Osteoblast (primary cell): ENCODE measurements around the gene FEM1A. TPM values are rescaled to one million over a fixed set of nuclear protein-coding genes. Genes with fewer than 3 reads are reported as not detected.

Experiments used
- DNase-seq: peaks from one replicate; pipeline ENCODE4 v3.0.0; 2011; ENCODE audit warnings: low spot score, mixed read lengths; ENCODE audit not compliant: insufficient read length; ENCODE audit errors: missing footprints
- H2AFZ ChIP-seq: 2 replicates; pipeline ENCODE4 v1.6.0; 2011; ENCODE audit warnings: mild to moderate bottlenecking, low read length
- H3K27ac ChIP-seq: 2 replicates; pipeline ENCODE4 v1.5.1; 2011; ENCODE audit warnings: mild to moderate bottlenecking, low read depth, low read length, moderate library complexity
- H3K27me3 ChIP-seq: 2 replicates; pipeline ENCODE4 v1.6.0; 2012; ENCODE audit warnings: mild to moderate bottlenecking, control low read depth, inconsistent platforms, low read length, moderate library complexity; ENCODE audit not compliant: insufficient read depth
- H3K36me3 ChIP-seq: 2 replicates; pipeline ENCODE4 v1.5.1; 2011; ENCODE audit warnings: mild to moderate bottlenecking, low read length, control low read depth, moderate library complexity; ENCODE audit not compliant: insufficient read depth
- H3K4me1 ChIP-seq: 2 replicates; pipeline ENCODE4 v1.5.1; 2011; ENCODE audit warnings: mild to moderate bottlenecking, low read length, control low read depth, moderate library complexity; ENCODE audit not compliant: insufficient read depth
- H3K4me2 ChIP-seq: 2 replicates; pipeline ENCODE4 v1.6.0; 2011; ENCODE audit warnings: mild to moderate bottlenecking, low read length; ENCODE audit not compliant: insufficient read depth
- H3K4me3 ChIP-seq: fragments of 200-600 bp; sonication (generic); 3 replicates; pipeline ENCODE4 v1.5.1; 2012; ENCODE audit warnings: mild to moderate bottlenecking, low read length, inconsistent platforms; ENCODE audit not compliant: insufficient read depth
- H3K79me2 ChIP-seq: 2 replicates; pipeline ENCODE4 v1.6.0; 2012; ENCODE audit warnings: mild to moderate bottlenecking, low read length, control low read depth, inconsistent platforms; ENCODE audit not compliant: insufficient read depth
- H3K9me3 ChIP-seq: 2 replicates; pipeline ENCODE4 v1.5.1; 2011; ENCODE audit warnings: low read depth, low read length, control low read depth
- H4K20me1 ChIP-seq: 2 replicates; pipeline ENCODE4 v1.6.0; 2012; ENCODE audit warnings: mild to moderate bottlenecking, low read length, control low read depth; ENCODE audit not compliant: insufficient read depth
- CTCF ChIP-seq: IDR thresholded peaks from 2 replicates; pipeline ENCODE4 v1.5.1; 2011; ENCODE audit warnings: mild to moderate bottlenecking, low read depth, low read length, moderate library complexity; ENCODE audit errors: extremely low read depth
- total RNA-seq: library from RNA; depleted of rRNA; stranded (reverse); fragments of >200 nt; gene quantifications from 2 replicates; pipeline ENCODE4 v1.2.3, GENCODE V29; 2012

The FEM1A gene
- total RNA-seq, 1 donor = 12.7 TPM

DNA sequence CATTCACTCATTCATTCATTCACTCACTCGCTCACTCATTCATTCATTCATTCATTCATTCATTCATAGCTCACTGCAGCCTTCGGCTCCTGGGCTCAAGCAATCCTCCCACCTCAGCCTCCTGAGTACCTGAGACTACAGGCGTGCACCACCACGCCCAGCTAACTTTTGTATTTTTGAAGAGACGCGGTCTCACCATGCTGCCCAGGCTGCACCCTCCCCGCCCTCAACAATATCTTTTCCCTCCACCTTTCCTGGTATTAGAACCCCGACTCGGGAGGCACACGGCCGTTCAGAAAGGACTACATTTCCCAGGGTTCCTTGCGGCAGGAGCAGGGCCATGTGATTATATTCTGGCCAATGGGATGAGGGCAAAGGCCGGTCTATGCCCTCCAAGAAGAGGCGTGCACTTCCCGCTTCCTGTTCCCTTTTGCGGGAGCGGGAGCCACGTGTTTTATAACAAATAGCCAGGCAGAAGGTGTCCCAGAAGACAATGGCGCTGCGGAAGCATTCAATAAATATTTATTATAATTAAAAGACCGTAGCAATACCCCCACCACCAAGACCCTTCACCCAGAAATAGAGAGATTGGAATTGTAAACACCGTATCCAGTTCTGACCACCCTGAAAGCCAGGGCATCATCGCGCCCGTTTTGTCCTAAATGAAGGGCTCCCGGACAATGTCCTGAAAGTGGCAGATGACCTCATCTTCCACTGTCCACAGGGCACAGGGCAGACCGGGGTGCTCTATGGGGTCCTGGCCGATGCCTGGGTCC is 24.1 kb downstream of the FEM1A start:
- H3K79me2 ChIP-seq = peaks cover 7% of the 10 kb centered on the region
- no peaks in the 10 kb centered on the region for H3K9me3 ChIP-seq
- no peak overlapping the region for H3K4me3 ChIP-seq
- DNase-seq = peak; percentile 99
- H3K36me3 ChIP-seq = peaks cover 10% of the 10 kb centered on the region
- H3K27ac ChIP-seq = peak overlapping the region; percentile 22
- TF ChIP-seq CTCF = no peak
- peaks cover 11% of the 10 kb centered on the region for H3K4me1 ChIP-seq
- H4K20me1 ChIP-seq = no peaks in the 10 kb centered on the region
- H2AFZ ChIP-seq = peak overlapping the region; percentile 8
- peak overlapping the region; percentile 49 for H3K4me2 ChIP-seq
- no peaks in the 10 kb centered on the region for H3K27me3 ChIP-seq

GRCh38 chr19:4816202-4816949 is 24.8 kb downstream of the FEM1A start:
- Histone ChIP-seq H3K27me3 (no peaks in the 10 kb centered on the region), H3K79me2 (peaks cover 14% of the 10 kb centered on the region), H4K20me1 (no peaks in the 10 kb centered on the region), H2AFZ (no peak overlapping the region), H3K36me3 (peaks cover 10% of the 10 kb centered on the region), H3K4me2 (no peak overlapping the region), H3K27ac (peak overlapping the region; percentile 22), H3K9me3 (no peaks in the 10 kb centered on the region), H3K4me1 (peaks cover 11% of the 10 kb centered on the region), H3K4me3 (no peak overlapping the region)
- TF ChIP-seq CTCF = no peak
- DNase-seq = peak; percentile 54

DNA sequence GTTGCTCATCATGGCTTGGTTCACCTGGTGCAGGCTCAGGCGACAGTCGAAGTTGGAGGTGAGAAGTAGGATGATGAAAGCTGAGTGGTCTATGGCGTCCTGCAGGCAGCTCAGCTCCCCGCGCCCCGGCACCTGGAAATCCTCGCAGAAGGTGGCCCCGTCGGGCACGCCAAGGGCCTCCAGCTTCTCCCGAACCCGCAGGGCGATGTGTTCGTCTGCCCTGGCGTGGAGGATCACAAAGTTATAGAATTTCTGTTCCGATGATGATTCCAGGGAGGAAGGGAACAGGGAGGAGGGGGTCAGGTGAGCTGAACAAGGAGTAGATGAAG is 25.4 kb downstream of the FEM1A start:
- Histone ChIP-seq H2AFZ (no peak overlapping the region), H3K4me1 (peaks cover 11% of the 10 kb centered on the region), H3K9me3 (no peaks in the 10 kb centered on the region), H3K36me3 (peaks cover 10% of the 10 kb centered on the region), H3K27ac (no peak overlapping the region), H3K27me3 (no peaks in the 10 kb centered on the region), H3K79me2 (peaks cover 15% of the 10 kb centered on the region), H3K4me2 (no peak overlapping the region), H4K20me1 (no peaks in the 10 kb centered on the region), H3K4me3 (no peak overlapping the region)
- peak; percentile 76 for DNase-seq
- no peak for TF ChIP-seq CTCF
